GM12873 (cell line): ENCODE measurements around the gene RNF115.

Experiments
- CTCF ChIP-seq: IDR thresholded peaks from 2 replicates; pipeline ENCODE4 v1.5.1; 2012; ENCODE audit warnings: low read depth, mild to moderate bottlenecking, moderate library complexity, low read length, control low read depth; ENCODE audit not compliant: insufficient read depth; ENCODE audit errors: missing control alignments

The RNF115 gene

GRCh38 chr1:145702826-145703225 is 121.1 kb downstream of the RNF115 start:
- TF ChIP-seq CTCF: no peak

- no peak for TF ChIP-seq CTCF
Measured at GRCh38 chr1:145702052-145702451, 121.8 kb downstream of the RNF115 start.

GRCh38 chr1:145701306-145701862 is 122.5 kb downstream of the RNF115 start:
- TF ChIP-seq CTCF: no peak

- no peak for TF ChIP-seq CTCF
Measured at GRCh38 chr1:145696630-145696960, 127.3 kb downstream of the RNF115 start.

- no peak for TF ChIP-seq CTCF
Measured at GRCh38 chr1:145695821-145696629, 127.9 kb downstream of the RNF115 start.

- no peak for TF ChIP-seq CTCF
Measured at GRCh38 chr1:145692785-145693443, 131.0 kb downstream of the RNF115 start.

- no peak for TF ChIP-seq CTCF
Measured at GRCh38 chr1:145690587-145691558, 133.0 kb downstream of the RNF115 start.
